GM10266 (cell line): ENCODE measurements around the gene ABRACL.
"Not testable (repeated sequence)": the region's sequence is repeated elsewhere in the genome, so short reads cannot be mapped to it uniquely, and the experiment has no call there.

Source experiments
- DNase-seq: peaks from one replicate; pipeline ENCODE4 v3.0.0; 2012; ENCODE audit errors: extremely low spot score
- CTCF ChIP-seq: IDR thresholded peaks from 2 replicates; pipeline ENCODE4 v1.5.1; 2012; ENCODE audit warnings: mild to moderate bottlenecking, low read depth; ENCODE audit not compliant: control insufficient read depth, insufficient read depth; ENCODE audit errors: missing control alignments

ABRACL gene

GRCh38 chr6:139047677-139048076, 19.1 kb downstream of the ABRACL start:
- TF ChIP-seq CTCF: no peak

GRCh38 chr6:139048912-139049311, 20.4 kb downstream of the ABRACL start:
- DNase-seq: not testable (repeated sequence)

More at GRCh38 chr6:139047677-139048076, 19.1 kb downstream of the ABRACL start:
- DNase-seq: no peak

- not testable (repeated sequence) for DNase-seq
Measured at GRCh38 chr6:139050131-139050769, 21.7 kb downstream of the ABRACL start.

GRCh38 chr6:139050770-139051313, 22.3 kb downstream of the ABRACL start:
- no peak for DNase-seq
- TF ChIP-seq CTCF: no peak

- no peak for TF ChIP-seq CTCF
- no peak for DNase-seq
Measured at GRCh38 chr6:139051396-139052060, 23.0 kb downstream of the ABRACL start.

- no peak for TF ChIP-seq CTCF
- no peak for DNase-seq
Measured at GRCh38 chr6:139053382-139053781, 24.8 kb downstream of the ABRACL start.

- DNase-seq: no peak
- no peak for TF ChIP-seq CTCF
Measured at GRCh38 chr6:139054001-139054400, 25.5 kb downstream of the ABRACL start.

GRCh38 chr6:139055709-139056108, 27.2 kb downstream of the ABRACL start:
- DNase-seq: no peak
- no peak for TF ChIP-seq CTCF
